HG03108 (cell line): ENCODE results near the gene DLGAP4.

ENCODE experiments used
- ATAC-seq: cut with Tn5 transposase; IDR thresholded peaks from one replicate; pipeline ENCODE4 v1.9.1; 2021; ENCODE audit warnings: moderate library complexity; ENCODE audit not compliant: unreplicated experiment

DLGAP4 gene

GRCh38 chr20:36275011-36275410, 31.1 kb upstream of the DLGAP4 start:
- no peak for ATAC-seq

- no peak for ATAC-seq
Measured at GRCh38 chr20:36275441-36276189, 30.5 kb upstream of the DLGAP4 start.

- no peak for ATAC-seq
Measured at GRCh38 chr20:36277546-36277945, 28.6 kb upstream of the DLGAP4 start.

GRCh38 chr20:36279362-36279761, 26.8 kb upstream of the DLGAP4 start:
- ATAC-seq = no peak

DNA sequence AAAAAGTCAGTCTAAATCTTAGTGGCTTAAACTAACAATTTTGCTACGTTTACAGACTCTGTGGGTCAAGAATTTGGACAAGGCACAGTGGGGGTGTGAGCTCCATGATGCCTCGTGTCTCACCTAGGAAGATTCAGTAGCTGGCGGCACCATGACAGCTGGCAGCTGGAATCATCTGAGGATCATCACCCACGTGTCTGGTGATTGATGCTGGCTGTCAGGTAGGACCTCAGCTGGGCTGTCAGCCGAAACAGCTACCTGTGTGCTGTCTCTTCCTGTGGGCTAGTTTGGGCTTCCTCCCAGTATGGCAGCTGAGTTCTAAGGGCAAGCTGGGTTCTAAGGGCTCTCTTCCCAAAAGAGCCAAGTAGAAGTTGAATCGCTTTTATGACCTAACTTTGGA, 26.4 kb upstream of the DLGAP4 start:
- no peak for ATAC-seq

DNA sequence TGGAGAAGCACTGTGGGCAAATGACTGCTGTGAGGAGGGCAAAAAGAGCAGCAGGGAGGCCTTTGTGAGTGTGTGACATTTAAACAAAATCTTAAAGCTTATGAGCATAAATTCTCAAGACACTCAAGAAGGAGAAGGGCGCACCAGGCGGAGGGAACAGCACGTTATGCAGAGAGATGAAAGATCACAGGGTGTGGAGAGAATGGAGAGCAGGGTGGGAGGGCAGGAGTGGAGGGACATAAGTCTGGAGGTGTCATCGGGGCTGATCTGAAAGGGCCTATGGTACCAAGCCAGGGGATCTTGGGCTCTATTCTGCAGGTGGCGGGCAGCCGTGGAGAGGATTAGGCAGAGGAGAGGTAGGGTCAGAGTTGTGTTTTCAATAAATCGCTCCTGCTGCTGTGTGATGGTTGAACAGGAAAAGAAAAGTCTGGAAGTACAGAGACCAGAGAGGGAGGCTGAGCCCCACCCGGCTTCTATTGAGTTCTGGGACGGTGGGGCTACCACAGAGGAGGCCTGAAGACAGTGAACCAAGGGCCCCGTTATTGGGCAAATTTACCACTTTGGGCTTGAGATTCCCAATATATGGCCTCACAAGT, 24.3 kb upstream of the DLGAP4 start:
- ATAC-seq = no peak

DNA sequence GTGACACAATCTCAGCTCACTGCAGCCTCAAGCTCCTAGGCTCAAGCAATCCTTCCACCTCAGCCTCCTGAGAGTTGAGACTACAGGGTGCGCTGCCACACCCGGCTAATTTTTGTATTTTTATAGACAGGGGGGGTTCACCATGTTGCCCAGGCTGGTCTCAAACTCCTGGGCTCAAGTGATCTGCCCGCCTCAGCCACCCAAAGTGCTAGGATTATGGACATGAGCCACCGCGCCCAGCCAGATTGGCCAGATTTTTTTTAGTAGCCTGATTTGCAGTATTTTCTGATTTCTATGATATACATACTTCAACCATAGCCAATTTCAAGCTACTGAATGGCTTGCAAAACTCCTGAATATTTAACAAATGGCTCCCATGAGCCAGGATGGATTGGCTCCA, 21.4 kb upstream of the DLGAP4 start:
- no peak for ATAC-seq

DNA sequence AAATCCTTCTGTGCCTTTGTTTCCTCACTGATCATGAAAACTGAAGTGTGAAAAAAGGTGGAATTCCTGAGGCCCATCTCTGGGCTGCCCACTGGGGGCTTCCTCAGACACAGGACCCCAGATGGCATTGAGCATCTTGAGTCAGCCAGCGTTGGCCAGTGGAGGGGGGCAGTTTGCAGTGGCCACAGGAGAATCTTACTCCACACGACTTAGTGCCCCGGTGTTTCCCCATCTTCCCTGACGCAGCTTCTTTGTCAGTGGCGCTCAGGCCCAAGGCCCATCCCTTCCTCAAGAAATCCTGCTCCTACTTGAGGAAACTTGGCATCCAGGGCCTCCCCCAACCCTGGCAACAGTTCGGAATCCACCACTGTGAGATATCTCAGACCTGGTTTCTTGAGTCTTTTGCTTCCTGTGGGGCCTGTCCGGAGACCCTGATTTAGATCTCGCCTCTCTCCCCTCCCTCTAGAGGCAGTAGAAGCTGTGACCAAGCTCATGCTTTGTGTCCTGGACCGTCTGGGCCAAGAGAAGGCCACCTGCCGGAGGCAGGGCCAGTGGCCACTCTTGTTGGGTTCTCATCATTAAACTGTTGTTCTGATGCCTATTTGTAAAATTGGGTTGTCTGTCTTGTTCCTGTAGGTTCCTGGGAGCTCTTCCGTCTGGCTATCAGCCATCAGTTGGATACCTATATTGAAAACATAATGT, 20.2 kb upstream of the DLGAP4 start:
- ATAC-seq = no peak

DNA sequence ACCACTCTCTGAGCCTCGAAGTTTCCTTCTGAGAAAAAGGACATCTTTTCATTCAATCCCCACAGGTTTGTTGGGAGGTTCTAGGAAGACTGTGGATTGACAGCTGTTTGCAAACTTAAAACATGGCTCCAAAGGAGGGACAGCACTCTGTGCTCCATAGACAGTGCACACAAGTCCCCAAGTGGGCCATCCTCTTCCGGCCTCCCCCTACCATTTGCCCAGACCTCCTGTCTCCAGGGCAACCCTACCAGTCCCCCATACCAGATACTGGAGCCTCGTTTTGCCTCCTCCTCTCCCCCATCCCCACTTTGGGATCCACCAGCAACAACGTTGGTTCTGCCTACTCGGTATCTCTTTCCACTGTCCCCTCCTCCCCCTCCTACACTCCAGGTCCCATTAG, 8.5 kb upstream of the DLGAP4 start:
- ATAC-seq = no peak

- no peak for ATAC-seq
Measured at GRCh38 chr20:36298061-36298460, 8.1 kb upstream of the DLGAP4 start.

DNA sequence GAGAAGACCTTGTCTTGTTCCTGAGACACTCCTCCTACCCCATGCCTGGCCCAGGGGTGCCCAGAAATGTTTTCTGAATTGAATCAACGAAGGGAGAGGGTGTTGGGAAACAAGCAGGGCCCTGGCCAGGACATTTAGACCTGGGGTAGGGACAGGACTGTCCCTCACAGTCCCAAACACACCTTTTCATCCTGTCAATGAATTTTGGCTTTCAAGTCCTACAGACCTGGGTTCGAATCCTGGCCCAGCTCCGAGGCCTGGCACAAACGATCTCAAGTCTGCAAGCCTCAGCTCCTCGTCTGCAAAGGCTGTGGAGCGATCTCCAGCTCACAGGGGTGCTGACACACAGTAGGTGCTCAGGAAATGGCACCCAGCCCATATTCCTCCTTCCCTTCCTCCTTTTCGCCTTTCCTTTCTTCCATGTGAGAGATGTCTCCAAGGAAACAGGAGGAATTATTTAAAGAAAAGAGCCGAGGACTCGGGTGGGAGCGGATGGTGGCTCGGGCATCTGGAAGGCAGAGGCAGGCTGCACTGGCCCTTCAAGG, 7.3 kb upstream of the DLGAP4 start:
- no peak for ATAC-seq

DNA sequence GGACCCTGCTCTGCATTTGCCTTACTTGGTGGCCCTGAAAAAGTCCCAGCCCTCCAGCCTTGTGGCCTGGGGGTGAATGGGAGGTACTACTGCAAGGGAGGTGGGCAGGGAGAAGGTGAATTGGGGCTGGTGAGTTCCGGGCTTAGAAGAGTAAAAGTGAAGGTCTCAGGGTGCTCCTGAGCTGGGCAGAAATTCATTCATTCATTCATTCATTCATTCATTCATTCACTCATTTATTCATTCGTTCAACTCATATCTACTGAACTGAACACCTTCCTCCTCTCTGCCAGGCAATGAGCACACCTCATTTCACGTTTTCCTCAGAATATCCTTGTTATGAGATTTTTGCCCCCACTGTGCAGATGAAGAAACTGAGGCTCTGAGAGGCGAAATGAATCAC, 6.7 kb upstream of the DLGAP4 start:
- no peak for ATAC-seq

- no peak for ATAC-seq
Measured at GRCh38 chr20:36301359-36302119, 4.6 kb upstream of the DLGAP4 start.

DNA sequence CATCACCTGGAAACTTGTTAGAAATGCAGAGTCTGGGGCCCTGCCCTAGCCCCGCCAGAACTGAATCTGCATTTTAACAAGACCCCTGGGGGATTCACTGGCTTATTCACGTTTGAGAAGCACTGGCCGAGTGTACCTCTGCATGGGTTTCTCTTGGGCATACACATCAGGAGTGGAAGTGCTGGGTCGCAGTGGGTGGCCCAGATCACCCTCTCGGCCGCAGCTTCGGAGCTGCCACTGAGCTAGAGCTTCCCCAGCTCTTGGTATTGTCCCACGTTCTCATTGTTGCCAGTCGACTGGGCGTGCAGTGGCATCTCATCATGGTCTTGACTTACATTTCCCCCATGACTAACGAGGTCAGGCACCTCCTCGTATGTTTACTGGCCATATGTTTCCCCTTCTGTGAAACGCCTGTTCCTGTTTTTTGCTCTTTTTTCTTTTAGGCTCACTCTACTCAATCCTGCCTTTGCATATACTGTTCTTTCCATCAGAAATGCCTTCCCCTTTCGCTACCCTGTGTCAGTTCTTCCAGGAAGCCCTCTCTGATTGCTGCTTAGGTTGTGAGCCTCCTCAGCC, 3.0 kb upstream of the DLGAP4 start:
- ATAC-seq = no peak

- ATAC-seq = no peak
Measured at GRCh38 chr20:36303831-36304230, 2.3 kb upstream of the DLGAP4 start.

DNA sequence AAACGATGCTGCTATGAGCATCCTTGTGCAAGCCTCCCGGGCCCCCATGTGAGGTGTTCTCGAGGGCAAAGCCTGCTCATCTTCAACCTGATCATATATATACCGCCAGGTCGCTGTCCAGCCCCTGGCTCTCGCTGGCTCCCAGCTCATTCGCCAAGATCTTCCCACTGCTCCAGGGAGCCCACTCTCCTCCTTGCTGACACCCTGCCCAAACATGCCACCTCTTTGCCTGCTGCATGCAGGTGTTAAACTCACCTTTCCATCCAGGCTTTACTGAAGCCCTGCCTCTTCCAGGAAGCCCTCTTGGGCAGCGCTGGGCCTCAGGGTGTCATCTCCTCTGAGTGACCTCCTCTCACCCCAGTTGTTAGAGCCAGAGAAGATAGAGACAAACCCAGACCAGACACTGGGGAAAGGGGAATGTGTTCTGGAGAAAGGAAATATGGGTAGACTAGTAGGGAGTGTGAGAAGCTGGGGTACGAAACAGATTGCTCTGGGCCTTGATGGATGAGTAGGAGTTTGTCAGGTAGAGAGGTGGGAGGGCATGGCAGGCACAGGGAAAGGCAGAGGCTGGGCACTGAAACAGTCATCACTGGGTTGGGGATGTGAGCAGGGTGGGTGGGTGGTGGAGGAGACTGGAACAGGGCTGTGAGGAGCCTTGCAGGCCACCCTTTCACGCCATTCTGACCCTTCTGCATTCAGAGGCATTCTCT, 1.2 kb upstream of the DLGAP4 start:
- ATAC-seq = no peak

DNA sequence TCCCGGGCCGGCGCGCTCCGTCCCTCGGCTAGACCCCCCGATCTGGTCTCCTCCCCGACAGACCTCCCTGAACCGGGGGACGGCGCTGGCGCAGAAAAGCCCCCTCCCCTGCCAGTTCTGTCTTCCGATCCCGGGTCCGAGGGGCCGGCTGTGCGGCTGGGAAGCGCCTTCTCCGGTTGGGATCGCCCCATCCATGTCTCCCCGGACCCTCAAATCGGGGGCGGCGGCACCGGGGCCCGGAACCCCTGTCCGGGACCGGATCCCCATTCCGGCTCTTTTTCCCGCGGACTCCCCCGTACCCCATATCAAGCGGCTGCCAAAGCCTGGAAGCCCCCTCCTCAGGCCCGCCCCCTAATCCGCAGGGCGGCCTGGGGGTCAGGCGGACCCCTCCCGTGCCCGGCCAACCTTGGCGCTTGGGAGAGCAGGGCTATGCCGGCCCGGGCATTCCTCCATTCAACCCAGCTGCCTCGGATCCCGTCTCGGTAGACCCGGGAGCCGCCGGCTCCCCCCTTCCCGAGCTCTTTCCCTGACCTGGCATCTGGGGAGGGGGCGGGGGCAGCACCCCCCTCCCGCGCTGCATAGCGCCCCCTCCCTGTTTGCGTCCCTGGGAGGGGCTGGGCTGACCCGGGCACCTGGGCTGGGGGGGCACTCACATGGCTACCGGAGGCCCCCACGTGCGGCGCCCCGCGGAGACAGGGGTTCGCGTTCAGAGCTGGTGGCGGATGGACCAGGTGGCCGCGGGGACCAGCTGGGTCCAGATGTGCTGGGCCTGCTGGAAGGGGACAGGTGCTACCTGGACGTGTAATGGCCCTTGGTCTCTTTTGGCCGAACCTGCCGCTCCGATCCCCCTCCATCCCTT, 643 bp downstream of the DLGAP4 start:
- ATAC-seq = no peak

DNA sequence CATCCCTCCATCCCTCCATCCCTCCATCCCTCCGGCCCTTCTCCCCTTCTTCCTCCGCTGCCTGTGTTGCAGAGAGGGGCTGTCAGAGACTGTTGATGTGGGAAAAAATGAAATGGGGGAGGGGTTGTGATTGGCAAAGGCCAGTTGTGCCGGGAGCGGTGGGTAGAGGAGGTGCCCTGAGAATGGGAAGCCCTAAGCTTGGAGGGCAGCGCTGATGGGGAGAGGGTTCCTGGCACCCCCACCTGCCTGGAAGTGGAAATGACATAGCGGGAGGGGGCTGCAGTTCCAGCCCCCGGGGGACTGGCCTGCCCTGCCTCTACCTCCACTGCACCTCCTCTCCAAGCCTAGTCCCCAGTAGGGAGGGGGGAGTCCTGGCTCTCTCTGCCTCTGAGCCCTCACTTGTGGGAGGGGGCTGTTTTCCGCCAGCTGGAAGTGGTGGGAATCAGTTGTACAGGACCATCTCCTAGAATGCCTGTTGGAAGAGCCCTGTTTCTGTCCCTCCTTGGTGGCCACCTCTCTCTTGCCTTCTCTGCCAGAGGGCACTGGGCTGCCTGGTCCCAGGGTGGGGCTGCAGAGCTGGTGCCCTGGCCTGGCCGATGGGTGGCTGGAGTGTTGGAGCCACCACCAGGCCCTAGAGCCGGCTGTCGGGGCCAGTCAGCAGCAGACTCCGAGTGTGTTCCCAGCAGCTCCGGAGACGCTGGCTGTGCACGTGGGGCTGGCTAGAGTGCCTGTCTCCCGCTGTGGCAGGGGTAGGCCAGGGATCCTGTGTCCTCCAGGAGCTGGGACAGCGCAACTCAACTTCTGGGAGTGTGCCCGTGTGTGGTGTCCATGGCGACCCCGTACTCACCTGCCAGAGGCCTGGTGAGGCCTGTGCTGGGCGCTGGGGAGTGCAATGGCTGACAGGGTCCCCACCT, 1.5 kb downstream of the DLGAP4 start:
- no peak for ATAC-seq
